ENCODE measurements around the gene BPI.

DNA sequence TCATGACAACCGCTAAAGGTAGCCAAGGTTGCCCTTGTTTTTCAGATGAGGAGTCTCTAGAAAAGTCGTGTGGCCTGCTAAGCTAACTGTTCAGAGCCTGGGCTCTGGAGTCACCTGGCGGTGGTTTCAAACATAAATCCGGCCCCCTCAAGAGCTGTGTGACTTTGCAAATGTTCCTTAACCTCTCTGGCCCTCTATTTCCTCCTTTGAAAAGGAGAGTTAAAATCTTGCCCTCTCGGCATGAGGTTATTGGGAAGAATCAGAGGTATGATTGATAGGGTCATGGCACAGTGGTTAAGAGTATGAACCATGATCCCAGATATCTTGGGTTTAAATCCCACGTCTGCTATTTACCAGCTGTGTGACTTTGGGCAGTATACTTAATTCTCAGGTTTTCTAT, 36.7 kb downstream of the BPI start:
- TF ChIP-seq CTCF (IDR thresholded peaks at IDR 0.05) (no peak), POLR2A (IDR thresholded peaks at IDR 0.05; ENCODE audit: low read depth) (no peak), POLR2AphosphoS5 (IDR thresholded peaks at IDR 0.05) (no peak)
